Astrocyte of the cerebellum (primary cell): ENCODE measurements around the gene PICALM.

Source experiments
- DNase-seq: peaks from one replicate; pipeline ENCODE4 v3.0.0-alpha.2; 2011; ENCODE audit warnings: low read depth
- H3K4me3 ChIP-seq: 2 replicates; pipeline ENCODE4 v1.5.1; 2011; ENCODE audit warnings: mild to moderate bottlenecking, low read depth, low read length, moderate library complexity
- CTCF ChIP-seq: IDR thresholded peaks from 2 replicates; pipeline ENCODE4 v1.5.1; 2012; ENCODE audit warnings: low read length, low read depth, moderate library complexity, mild to moderate bottlenecking; ENCODE audit errors: missing control alignments
- in situ Hi-C: cut with HindIII; loops from 2 replicates; pipeline ENCODE4 v1.10.0; 2017; ENCODE audit warnings: low sequenced_read_pairs

Gene PICALM

GRCh38 chr11:86041975-86042378, 26.9 kb downstream of the PICALM start:
- peak; percentile 92 for DNase-seq
- in situ Hi-C loops = no loop called here
- peak; percentile 79 for TF ChIP-seq CTCF
- H3K4me3 ChIP-seq = no peak overlapping the region

GRCh38 chr11:86040919-86041850, 27.7 kb downstream of the PICALM start:
- no peak for TF ChIP-seq CTCF
- in situ Hi-C loops = no loop called here
- H3K4me3 ChIP-seq = no peak overlapping the region
- DNase-seq = no peak

GRCh38 chr11:86039094-86039493, 29.8 kb downstream of the PICALM start:
- no peak overlapping the region for H3K4me3 ChIP-seq
- TF ChIP-seq CTCF = no peak
- no peak for DNase-seq
- in situ Hi-C loops = no loop called here

GRCh38 chr11:86037743-86038142, 31.1 kb downstream of the PICALM start:
- TF ChIP-seq CTCF = no peak
- no peak for DNase-seq
- in situ Hi-C loops = no loop called here
- no peak overlapping the region for H3K4me3 ChIP-seq

- no peak for DNase-seq
- in situ Hi-C loops = no loop called here
- TF ChIP-seq CTCF = no peak
- H3K4me3 ChIP-seq = no peak overlapping the region
These were observed 33.0 kb downstream of the PICALM start for GRCh38 chr11:86035920-86036319.

- in situ Hi-C loops = no loop called here
- DNase-seq = no peak
- H3K4me3 ChIP-seq = no peak overlapping the region
- no peak for TF ChIP-seq CTCF
These were observed 33.7 kb downstream of the PICALM start for GRCh38 chr11:86035164-86035563.
